ENCODE measurements around the gene ADAMTS17.

DNA sequence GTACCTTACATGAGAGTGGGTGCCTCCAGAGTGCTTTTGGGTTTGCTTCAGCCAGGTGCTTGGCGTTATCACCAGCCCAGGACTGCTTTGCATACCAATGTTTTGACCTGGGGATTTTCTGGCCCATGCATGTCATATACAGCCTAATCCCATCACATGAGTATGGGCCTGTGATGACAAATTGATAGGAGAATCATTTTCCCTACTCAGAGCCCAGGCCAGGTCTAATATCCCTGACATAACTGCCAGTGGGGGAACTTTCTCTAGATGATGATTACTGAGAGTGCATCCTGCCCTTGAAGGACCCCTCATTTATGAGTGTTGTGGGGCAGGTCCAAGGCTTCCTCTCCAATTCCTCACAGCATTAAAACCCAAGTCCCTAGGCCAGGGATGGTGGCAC is 411.1 kb downstream of the ADAMTS17 start:
- no peak for TF ChIP-seq ZNF274 (IDR thresholded peaks at IDR 0.05; ENCODE audit: low read depth, low read length)
- no peak for TF ChIP-seq SUZ12 (IDR thresholded peaks at IDR 0.05; ENCODE audit: extremely low read depth, insufficient read depth, insufficient read length)
- TF ChIP-seq YY1 (IDR thresholded peaks at IDR 0.05; ENCODE audit: insufficient read depth, insufficient read length), result no peak
